Transverse colon (tissue), 3 donors: ENCODE measurements around the gene ARHGEF4.

ENCODE experiments used
- CTCF ChIP-seq, 5 experiments: fragments of 200-600 bp in 3 of 5; fragments of 450-650 bp in 2 of 5; sonication (generic) in 3 of 5; IDR thresholded peaks; 1 replicate in 2 of 5; 2 replicates in 3 of 5; pipeline ENCODE4 v1.5.1; 2016 to 2017; ENCODE audit warnings: antibody characterized with exemption in 5 of 5, inconsistent platforms in 3 of 5, mild to moderate bottlenecking in 2 of 5, moderate library complexity in 1 of 5
- EP300 ChIP-seq: sonication (generic); formaldehyde crosslinking; IDR thresholded peaks from one replicate; pipeline ENCODE4 v1.6.1; 2017; ENCODE audit warnings: antibody characterized with exemption, low read depth
- POLR2A ChIP-seq: fragments of 450-650 bp; IDR thresholded peaks from one replicate; pipeline ENCODE4 v1.6.1; 2016; ENCODE audit warnings: antibody characterized with exemption, mild to moderate bottlenecking, moderate library complexity

GRCh38 chr2:130807659-130808385, 28.9 kb upstream of the ARHGEF4 start:
- TF ChIP-seq POLR2A (no peak), CTCF (IDR thresholded peaks at IDR 0.05) (no peak), EP300 (no peak)
